ENCODE measurements around the gene PTPN1.
"Not testable (repeated sequence)": the region's sequence is repeated elsewhere in the genome, so short reads cannot be mapped to it uniquely, and the experiment has no call there.

PTPN1 gene

GRCh38 chr20:50594591-50595432 lies 84.6 kb downstream of the PTPN1 start:
- no peak for DNase-seq

GRCh38 chr20:50595433-50595895 lies 85.3 kb downstream of the PTPN1 start:
- no peak for DNase-seq

DNA sequence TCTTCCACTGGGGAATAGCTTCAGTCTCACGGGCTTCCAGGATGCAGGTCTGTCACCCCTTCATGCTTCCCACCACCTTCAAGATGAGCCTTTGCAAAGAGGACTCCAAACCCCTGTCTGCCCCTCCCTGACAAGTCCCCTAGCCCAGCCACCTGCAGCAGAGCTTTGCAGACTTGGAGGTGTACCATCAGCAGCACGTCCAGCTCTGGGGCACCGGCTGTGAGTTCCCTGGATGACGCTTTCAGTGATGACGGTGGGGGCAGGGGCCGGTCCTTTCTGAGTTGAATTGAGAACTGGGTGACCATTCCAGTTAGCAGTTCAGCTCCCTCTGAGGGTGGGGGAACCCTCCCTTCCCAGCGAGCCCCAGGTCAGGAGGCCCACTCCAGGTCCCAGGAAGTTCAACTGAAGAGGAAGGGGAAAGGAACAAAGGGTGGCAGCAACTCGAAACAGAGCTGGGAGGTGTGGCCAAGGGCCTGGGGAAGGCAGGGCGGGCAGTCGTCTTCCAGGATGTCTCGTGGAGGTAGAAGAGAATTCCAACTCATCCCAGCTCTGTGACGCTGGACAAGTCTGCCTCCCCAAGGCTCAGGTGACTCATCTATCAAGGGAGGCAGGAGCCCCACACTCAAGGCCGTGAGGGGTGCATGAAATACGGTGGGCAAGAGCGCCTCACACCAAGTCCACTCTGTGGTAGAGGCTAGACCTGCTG lies 86.0 kb downstream of the PTPN1 start:
- no peak for DNase-seq

DNA sequence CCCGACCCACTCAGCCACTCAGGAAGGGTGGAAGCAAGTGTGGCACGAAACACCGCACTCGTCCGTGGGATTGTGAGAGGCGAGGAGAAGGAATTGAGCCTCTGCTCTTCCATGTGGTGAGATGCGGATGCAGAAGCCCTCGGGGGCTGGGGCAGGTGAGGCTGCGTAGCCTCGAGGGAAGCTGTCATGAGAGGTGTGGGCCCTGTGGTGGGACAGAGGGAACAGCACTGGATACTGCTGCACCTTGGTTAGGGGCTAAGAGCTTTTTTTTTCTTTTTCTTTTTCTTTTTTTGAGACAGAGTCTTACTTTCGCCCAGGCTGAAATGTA lies 86.5 kb downstream of the PTPN1 start:
- no peak for DNase-seq

DNA sequence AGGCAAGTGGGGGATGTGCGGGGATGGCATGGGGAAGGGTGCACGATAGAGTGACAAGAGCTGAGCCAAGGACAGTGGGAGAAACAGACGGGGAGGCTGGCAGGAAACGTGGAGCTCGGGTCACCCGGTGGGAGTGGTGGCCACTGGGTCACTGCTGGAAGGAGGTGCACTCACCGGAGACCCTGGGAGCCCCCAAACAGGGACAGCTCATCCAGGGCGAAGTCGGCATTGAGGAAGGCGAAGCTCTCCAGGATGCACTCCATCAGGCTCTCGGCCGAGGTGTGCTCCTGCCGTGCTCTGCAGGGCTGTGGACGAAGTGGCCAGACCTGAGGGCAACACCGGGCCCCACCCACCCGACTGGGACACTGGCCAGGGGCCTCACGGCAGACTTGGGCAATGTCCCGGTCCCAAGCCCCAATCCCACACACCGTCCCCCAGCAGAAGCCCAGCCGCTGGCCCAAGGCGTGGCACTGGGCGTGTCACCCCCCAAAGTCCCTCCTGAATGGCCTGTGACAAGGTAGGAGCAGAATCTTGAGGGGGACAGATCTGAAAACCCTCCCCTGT lies 87.3 kb downstream of the PTPN1 start:
- DNase-seq = no peak

- no peak for DNase-seq
Measured at GRCh38 chr20:50598074-50598473, 87.9 kb downstream of the PTPN1 start.

DNA sequence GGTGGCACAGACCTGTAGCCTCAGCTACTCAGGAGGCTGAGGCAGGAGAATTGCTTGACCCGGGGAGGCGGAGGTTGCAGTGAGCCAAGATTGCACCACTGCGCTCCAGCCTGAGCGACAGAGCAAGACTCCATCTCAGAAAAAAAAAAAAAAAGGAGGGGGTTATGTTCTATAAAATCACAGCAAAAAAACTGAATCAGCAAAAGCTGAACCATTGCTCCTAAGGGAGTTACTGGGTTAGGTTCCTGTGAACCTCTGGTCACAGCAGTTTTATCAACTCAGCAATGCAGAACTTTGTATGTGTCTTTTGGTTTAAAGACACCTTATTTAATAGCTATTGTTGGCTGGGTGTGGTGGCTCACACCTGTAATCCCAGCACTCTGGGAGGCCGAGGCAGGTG lies 88.6 kb downstream of the PTPN1 start:
- DNase-seq = not testable (repeated sequence)

DNA sequence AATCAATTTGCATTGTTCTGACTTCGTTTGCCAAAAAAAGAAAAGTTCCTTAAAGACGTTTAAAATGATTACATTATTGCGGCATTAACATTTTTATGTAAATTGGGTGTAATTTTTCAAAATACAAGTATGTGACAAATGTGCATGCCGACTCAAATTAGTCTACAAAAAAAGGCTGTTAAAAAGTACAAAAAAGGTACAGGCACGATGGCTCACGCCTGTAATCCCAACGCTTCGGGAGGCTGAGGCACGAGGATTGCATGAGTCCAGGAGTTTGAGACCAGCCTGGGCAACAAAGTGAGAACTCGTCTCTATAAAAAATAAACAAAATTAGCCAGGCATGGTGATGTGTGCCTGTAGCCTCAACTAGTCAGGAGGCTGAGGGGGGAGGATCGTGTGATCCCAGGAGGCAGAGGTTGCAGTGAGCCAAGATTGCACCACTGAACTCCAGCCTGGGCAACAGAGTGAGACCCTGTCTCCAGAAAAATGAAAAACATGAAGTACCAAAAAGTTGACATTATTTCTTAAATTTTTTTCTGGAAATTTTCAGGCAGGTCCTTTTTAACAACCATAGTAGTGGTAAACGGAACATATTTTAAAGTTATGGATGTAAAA lies 90.2 kb downstream of the PTPN1 start:
- no peak for DNase-seq

DNA sequence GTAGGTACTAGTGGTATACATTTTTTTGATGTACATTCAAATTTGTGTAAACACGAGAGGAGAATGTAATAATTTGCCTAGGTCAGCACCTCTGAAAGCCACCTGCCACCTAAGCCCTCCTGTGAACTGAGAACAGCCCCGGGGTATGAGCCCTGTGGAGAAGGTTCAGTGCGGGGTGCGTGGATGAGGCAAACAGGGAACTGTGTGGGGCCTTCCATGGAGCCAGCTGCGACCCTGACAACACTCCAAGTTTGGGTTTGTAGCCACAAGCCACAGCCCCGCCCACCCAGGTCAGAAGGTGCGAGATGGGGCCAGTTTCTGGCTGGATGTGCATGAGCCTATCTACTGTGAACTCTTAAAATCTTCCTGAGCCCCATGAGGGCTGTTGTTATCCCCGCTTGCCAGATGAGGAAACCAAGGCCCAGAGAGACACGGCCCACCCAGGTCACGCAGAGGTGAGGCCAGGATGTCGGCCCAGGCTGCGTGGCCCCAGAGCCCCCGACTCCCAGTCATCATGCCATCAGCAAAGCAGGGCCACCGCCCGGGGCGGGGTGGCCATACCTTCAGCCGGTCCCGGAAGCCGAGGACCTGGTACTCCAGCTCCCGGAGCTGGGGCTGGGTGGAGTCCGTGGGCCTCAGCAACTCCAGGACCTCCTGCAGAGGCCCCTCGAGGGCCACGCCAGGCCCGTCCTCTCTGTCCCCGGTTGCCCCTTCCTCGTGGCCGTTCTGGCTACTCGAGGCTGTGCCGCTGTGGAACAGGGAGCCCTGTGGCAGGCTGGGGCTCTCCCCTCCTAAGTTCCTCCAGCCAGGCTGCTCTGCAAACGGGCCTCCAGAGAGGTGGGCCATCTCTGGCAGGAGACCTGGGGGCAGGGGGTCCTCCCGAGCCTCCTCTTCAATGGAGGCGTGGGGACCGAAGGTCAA lies 91.6 kb downstream of the PTPN1 start:
- DNase-seq = no peak

DNA sequence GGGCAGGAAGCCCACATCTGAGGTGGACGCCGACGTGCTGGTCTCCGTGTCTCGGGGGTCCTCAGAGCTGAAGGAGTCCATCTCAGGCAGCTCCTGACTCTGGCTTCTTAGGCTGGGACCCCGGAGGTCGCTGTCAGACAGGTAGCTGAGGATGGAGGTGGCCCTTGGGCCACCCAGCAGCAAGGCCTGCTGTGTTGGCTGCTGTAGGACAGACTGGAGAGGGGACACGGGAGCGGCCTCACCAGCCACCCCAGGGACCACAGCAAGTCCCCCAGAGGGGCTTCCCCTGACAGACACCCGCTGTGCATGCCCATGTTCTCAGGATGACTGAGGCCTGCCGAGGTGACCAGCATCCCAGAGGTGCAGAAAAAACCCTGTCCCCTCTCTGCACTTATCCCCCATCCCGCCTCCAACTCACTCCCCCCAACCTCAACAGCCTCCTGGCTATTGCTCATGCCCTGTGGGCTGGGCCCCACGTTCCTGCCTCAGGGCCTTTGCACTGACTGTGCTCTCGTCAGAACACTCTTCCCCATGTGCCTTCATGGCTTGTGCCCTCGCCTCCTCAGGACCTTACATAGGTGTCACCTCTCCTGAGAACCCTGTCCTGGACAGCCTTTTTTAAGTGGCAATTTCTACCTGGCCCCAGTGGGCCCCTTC lies 92.4 kb downstream of the PTPN1 start:
- DNase-seq = no peak

DNA sequence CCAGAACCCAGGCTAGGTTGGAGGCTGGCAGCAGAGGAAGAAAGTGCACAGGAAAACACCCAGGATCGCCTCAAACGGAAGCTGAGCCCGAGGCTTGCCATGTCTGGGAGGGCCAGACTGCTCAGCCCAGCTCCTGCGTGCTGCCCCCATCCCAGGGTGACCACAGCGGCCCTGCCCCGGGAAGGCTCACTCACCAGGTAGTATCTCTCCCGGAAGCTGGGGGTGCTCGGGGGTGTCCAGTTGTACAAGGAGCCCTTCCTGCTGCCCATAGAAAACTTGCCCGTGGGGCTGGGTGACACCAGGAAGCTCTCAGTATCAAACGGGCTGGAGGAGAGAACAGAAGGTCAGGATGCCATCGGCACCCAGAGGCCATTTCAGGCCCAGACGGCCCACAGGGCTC lies 94.3 kb downstream of the PTPN1 start:
- no peak for DNase-seq

- DNase-seq = no peak
Measured at GRCh38 chr20:50605136-50605535, 95.0 kb downstream of the PTPN1 start.

DNA sequence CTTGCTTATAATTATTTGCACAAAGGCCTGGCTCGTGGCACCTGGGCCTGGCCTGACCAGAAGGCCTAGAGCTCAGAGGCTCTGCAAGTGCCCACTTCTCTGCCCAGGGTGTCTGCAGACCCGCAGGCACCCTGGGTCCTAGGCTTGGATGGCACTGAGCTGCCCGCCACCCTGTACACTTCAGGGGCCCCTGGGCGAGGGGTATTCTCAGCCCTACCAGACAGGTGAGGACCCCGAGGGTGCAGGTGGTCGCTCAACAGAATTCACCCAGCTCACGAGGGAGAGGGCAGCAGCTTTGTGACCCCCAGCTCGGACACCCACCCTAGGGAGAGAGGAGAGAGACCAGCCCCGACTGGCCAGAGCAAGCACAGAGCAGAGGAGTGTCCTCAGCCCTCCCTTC lies 97.3 kb downstream of the PTPN1 start:
- no peak for DNase-seq

DNA sequence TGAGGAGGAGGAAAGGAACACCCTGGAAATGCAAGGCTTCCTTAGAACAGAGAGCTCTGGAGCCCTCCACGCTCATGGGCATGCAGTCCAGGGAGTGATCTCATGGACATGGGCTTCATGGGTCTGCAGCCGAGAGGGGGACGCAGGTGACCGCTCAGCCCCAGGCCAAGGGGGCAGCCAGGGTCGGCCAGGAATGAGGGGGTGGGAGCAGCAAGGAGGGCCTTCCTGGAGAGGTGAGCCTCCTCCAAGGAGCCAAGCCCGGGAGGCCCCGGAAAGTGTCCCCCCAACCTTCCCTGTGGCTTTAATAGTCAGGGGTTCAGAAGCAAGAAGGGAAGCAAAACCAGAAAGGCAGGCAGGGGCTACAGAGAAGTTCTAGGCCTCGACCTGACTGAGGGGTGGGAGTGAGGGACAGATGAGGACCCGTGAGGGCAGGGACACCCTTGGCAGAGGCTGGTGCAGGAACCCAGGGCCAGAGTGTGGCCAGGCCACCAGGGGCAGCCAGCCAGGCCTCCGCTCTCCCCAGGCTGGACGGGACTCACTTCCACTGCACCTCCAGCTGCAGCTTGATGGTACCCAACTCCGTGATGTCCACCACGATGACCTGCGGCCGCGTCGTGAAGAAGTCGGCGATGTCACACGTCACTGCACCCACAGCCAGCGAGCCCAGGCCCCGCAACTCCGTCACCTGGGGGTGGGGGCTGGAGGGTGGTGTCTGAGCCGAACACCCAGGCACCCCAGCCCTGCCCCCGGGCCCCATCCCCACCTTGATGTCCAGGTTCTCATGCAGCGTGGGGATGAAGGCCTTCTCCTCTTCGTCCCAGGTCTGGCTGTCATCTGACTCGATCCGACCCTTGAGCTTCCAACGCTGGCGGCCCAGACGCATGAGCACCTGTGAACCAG lies 97.9 kb downstream of the PTPN1 start:
- DNase-seq = no peak

GRCh38 chr20:50608750-50609104 lies 98.5 kb downstream of the PTPN1 start:
- no peak for DNase-seq

DNA sequence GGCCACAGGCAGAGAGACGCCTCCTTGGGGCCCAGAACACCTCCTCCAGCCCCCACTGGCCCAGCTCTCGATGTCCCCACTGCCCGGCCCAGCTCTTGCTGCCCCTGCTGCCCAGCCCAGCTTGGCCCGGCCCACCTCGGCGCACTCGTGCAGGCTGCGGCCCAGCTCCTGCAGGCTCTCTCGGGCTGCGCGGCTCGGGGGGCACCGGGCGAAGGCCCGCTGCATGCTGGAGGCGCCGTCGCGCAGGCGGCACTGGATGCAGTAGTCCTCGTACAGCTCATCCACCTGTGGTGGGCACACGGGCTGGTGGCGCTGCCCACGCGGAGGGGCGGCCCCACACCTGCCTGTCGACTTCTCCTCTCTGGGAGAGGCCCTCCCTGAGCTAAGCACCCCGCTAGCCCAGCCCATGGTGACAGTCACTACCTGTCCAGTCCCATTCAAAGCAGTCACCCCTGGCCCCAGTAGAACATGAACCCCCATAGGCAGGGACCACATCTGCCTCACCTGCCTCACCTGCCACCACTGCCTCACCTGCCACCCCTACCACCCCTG lies 99.3 kb downstream of the PTPN1 start:
- DNase-seq = no peak

GRCh38 chr20:50610212-50610718 lies 100.1 kb downstream of the PTPN1 start:
- DNase-seq = no peak

DNA sequence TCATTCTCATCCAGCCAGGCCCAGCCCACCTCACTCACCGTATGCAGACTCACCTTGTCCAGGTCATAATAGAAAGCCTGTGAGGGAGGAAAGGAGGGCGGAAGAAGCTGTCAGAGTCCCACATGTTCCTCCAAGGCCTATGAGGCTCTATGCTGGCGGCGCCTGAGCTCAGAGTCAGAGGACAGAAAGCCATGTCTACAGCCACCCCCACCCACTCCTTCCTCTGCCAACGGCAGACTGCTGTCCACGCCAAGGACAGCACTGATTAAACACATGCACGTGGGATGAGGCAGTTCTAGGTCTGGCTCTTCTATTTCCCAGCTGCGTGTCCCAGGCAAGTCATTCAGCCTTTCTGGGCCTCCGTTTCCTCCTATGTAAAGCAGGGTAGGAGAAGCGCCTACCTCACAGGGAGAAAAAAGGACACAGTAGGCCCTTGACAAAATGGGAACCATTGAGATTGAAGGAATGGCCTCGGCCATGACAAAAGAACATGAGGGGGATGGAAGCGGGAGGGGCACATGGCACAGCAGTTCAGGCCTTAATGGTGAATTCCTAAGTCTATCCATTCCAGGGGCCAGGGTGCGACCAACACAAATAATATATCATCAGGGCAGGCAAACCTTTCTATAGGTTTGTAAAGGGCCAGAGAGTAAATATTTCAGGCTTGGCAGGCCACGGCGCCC lies 101.1 kb downstream of the PTPN1 start:
- DNase-seq = no peak

- no peak for DNase-seq
Measured at GRCh38 chr20:50613438-50614169, 103.4 kb downstream of the PTPN1 start.

Measured in AML-193 (cell line).